HG03025 (cell line): Measurements from ENCODE around the gene ACSS1.

Source experiments
- ATAC-seq: cut with Tn5 transposase; IDR thresholded peaks from one replicate; pipeline ENCODE4 v1.9.1; 2021; ENCODE audit warnings: mild to moderate bottlenecking, moderate library complexity; ENCODE audit not compliant: unreplicated experiment, low FRiP score

ACSS1 gene

DNA sequence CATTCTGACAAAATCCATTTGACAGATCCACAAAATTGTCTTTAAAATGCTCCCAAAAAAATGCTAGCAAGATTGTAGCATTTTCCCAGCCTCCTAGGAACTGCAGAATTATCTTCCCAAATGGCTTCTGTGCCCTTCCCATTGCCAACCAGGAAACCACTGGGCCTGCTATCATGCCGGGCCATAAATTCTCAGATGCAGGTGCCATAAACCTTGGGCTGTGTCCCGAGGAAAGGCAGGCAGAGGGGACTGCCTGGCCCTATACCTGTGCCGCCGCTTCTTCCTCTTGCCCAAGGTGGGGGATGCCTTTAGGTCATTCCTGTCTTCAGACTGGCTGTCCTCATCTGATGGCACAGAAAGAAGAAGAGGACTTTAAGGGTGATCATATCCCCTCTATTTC, 21.2 kb upstream of the ACSS1 start:
- no peak for ATAC-seq

DNA sequence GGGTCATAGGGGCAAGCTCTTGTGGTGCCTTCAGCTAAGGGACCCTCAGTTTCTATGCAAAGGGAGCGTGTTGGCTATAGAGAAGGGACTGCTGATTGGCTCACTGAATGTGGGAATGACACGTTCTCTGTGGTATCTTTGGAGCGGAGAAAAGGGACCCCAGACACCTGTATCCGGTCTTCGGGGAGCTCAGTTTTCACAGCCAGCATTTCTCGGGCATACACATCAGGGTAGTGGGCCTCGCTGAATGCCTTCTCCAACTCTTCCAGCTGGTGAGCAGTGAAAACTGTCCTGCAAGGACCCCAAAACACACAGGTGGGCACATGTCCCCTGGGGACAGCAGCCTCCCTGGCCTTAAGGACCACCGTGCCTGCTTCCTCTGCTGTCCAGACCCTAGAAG, 20.7 kb upstream of the ACSS1 start:
- no peak for ATAC-seq

DNA sequence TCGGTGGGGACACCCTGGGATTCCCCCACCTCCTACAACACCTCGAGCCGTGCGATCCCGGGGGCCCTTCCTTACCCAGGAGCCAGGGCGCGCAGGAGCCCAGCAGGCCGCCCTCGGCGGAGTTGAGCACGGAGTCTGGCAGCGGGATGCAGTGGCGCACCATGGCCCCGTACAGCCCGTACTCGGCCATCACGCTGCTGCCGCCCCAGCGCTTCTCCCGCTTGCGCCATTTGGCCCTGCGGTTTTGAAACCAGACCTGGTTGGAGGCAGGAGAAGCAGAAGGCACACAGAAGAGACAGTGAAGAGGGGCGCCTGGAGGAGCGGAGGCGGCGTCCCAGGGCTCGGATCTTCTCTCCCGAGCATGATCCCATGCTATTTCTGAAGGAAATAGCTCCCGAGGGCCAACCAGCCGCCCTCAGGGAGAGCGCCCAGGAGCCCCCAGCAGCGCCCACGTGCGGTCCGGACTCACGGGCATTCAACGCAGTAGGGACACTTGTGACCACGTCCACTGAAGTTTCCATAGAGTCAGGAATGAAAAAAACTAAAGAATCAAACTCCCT, 19.8 kb upstream of the ACSS1 start:
- ATAC-seq = no peak

GRCh38 chr20:25076731-25077609, 19.0 kb upstream of the ACSS1 start:
- no peak for ATAC-seq

DNA sequence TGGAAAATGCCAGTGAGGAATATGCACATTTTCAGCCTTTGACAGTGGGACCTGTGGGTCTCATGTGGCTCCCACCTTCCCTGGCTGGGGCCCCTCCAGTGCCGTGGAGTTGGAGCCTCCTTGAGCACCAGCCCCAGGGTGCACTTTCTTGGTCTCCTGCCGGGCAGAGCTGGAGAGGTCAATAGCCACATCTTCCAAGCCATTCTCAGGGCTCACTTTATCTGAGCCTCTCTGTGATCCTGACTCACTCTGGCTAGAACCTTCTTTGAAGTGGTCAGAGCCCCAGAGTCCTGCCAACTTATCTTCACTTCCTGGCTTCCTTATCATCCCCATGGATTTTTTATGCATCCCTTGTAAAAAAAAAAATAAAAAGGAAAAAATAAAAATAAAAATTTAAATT, 18.3 kb upstream of the ACSS1 start:
- no peak for ATAC-seq

DNA sequence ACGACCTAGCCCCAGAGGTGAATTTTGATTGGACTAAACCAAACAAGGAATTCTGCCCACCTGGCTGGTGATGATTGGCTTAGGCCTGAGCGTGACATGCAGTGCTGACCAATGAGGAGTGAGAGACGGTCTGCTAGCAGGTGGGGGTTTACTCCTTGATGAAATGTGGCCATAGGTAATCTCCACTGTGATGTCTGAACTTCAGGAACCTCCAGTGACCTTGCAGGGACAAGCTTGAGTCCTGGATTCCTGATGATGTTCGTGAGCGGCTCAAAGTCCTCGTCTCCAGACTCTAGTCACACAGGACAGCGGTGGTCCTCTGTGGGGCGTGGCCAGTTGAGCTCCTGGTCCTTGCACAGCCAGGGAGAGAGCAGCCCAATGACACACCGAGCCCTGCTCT, 15.6 kb upstream of the ACSS1 start:
- ATAC-seq = no peak

DNA sequence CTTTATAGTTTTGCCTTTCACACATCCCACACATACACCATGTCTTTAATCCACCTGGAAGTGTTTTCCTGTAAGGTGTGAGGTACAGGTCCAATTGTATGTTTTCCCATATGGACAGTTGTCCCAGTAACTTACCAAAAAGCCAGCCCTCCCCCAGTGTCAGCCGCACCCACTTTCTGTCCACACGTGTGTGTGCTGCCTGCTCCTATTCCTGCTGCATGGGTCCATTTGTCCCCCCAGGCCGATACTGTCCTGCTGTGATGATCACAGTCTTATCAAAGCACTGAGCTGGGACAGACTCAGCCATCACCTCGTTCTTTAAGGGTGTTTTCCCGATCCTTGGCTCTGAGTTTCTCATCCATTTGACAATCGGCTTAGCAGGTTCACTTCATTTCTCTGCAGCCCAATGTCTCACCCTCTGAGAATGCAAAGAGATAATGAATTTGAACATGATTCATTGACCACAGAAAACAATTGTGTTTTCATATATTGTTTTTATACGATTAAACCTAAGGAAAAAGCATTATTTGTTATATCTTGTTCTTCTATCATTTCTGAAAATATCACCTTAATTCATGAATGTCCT, 14.4 kb upstream of the ACSS1 start:
- no peak for ATAC-seq

DNA sequence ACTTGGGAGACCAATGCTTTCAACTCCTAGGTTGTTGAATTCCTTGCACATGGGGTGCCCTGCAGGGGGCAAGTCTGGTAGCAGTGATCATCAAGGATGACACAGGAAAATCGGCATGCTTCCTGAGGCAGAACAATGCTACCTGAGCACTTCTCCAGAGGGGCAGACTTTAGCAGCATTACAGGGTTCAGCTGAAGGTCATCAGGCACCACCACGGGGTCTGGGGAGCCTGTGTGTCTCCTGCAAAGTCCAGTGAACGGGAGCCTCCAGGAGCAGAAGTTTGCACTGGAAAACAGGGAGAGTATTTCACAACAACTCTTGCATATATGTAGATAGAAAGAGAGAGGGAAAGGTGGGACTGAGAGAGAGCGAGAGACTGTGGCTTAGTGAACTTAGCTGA, 13.8 kb upstream of the ACSS1 start:
- ATAC-seq = no peak

DNA sequence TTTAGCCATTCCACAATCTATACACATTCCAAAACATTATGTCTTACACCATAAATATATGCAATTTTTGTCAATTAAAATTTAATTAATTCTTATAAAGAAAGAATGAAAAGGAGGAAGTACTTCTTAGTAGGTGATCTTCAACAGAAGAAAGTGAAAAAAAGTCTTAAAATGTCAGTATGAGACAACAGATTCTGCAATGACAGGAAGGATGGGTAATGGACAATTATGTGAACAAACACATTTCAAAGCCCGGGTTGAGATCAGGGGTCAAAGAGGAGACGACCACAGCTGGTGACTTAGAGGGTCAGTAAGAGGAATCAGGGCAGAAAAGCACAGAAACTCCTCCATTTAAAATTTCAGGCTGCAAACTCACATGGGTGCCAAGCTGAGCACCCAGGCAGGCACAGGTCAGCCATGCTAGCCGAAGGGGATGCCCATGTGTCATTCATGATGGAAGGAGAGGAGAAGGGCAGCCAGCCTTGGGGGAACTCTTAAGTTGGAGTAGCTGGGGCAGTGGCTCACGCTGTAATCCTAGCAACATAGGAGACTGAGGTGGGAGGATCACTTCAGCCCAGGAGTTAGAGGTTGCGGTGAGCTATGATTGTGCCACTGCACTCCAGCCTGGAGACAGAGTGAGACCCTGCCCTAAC, 13.0 kb upstream of the ACSS1 start:
- ATAC-seq = no peak

GRCh38 chr20:25067102-25067987, 9.4 kb upstream of the ACSS1 start:
- ATAC-seq = no peak

- ATAC-seq = no peak
These were observed 8.4 kb upstream of the ACSS1 start for GRCh38 chr20:25066386-25066785.

DNA sequence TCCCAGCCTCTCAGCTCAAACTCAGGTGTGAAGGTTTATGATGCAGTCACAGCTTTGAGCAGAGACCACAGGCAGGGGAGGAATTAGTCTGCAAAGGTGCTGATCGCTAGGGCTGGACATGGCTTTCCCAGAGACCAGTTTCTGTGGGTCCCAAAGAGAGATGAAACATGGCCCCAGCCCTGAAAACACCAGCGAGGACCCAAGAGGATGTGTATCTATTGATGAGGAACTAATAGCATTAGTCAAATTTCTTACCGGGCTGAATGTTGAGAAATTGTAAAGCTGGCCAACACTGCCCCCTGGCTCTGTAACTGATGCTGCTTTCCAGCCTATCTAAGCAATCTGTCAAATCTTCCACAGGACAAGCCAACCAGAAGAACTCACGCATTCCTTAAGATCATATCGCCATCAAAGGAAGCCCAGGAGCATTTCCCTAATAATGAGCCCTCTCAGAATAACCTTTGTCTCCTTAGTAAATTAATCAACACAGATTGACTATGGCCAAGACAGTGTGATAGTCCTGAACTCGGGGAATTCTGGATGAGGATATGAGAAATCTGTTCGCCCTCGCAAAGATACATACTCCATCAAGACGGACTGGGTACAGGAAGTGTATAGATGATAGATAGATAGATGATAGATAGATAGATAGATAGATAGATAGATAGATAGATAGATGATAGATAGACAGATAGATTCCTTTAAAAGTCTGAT, 7.8 kb upstream of the ACSS1 start:
- ATAC-seq = no peak

GRCh38 chr20:25065072-25065624, 7.2 kb upstream of the ACSS1 start:
- no peak for ATAC-seq

DNA sequence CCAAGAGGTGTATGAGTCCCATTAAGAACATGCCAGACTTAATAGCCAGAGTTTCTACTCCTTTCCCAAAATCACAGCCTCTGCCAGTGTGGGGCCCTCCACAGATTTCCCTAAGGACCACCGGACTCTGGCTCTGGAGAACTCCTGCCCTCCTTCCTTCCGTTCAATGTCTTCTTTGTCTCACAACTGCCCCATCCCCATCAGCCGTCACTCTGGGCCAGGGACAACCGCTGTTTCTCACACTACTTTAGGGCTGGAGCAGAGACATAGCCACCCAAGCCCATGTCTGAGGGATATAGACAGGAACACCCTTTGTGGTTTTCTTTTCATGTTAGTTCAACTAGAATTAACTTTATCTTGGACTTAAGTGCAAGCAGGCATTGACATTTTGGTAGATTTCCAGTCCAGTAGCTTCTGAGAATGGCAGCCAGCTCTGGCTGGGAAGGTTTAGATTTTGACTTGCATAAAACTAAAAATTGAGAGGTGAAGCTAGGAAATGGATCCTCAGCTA, 6.7 kb upstream of the ACSS1 start:
- no peak for ATAC-seq

GRCh38 chr20:25063981-25064380, 6.0 kb upstream of the ACSS1 start:
- no peak for ATAC-seq

- no peak for ATAC-seq
These were observed 5.6 kb upstream of the ACSS1 start for GRCh38 chr20:25063546-25063945.

GRCh38 chr20:25062841-25063240, 4.9 kb upstream of the ACSS1 start:
- ATAC-seq = no peak

DNA sequence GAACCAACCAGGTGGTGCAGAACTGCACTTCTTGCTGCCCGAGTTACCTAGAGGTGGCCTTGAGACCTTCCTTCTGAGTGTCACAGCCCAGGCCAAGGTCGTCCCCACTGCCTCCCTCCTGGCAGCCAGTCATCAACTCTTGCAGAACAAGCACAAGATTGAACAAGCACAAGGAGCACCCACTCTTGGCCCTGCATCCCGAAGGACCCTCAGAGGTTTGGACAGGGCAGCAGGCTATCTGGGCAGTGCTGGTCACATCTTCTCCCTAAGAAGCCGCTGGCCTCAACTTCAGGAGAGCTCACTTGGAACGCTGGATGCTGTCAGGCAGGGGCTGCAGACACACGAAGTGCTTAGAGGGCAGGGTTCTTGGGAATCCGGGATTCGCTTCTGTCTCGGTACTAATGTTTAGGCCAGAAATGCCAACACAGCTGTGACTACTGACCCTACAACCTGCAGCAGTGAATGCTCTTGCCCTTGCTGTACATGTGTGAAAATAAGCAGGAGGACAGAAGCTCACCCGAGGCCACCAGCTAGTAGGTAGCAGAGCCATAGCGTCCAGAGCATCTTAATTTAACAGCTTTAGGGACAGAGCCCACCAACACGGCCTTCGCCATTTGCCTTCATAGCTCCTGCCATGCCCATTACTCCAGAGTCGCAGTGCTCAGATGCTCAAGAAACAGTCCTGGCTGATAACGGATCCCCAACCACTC, 4.0 kb upstream of the ACSS1 start:
- ATAC-seq = no peak
